ENCODE data around the gene ST6GALNAC3.

Gene ST6GALNAC3

DNA sequence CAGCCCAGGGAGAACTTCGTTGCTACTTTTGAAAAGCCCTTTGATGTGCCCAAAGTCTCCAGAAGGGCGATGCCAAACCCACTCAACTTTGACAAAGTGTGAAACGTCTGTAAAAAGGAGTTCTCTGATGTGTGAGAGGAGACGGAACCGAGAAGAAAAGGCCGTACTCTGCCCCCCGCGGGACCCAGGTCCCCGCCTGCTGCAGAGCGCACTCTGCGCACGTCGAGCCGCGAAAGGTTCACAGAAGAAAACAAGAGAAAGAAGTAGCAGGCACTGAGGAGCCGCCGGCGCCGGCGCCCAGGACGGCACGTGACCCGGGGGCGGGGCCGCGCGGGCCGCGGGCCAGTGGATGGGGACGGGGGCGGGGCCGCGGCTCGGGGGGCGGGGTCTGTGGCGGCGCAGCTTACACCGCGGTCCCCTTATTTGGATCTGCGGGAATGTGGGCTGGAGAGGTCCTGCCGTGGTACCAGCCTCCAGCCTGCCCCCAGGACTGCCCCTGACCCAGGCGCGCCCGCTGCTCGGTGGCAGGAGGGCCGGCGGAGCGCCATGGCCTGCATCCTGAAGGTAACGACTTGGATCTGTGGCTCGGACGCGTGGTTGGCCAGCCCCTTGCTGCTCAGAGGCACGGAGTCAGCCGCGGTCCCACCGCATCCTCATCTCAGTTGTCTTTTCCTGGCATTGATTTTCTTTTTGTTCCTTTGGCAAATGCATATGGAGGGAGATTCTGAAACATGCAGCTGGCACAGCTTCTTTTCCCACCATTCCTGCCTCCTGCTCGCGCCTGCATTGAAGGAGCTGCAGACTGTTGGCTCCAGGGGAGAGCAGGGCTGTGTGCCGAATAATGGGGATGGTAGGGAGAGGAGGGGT, at the start of gene ST6GALNAC3:
Gene ST6GALNAC3, plus strand, starts transcription at position 426 of the 867 bp plus-strand sequence.
- Histone ChIP-seq H3K27ac (ENCODE audit: low read length) (no peak within 1 kb of the TSS), H3K9me3 (ENCODE audit: insufficient read depth, low read length) (no peaks in the 10 kb centered on the region), H4K20me1 (ENCODE audit: insufficient read depth, low read length) (no peaks in the 10 kb centered on the region), H3K9ac (ENCODE audit: low read length) (no peak within 1 kb of the TSS), H3K79me2 (ENCODE audit: low read length) (no peaks in the 10 kb centered on the region), H3K4me1 (ENCODE audit: low read length) (peaks cover 11% of the 10 kb centered on the region), H3K4me2 (ENCODE audit: low read length) (peak within 1 kb of the TSS; percentile 29), H3K36me3 (replicated peaks; ENCODE audit: low read depth, low read length) (no peaks in the 10 kb centered on the region), H3K4me3 (ENCODE audit: low read length) (no peak within 1 kb of the TSS), H3K27me3 (ENCODE audit: low read depth, low read length) (no peaks in the 10 kb centered on the region), H2AFZ (ENCODE audit: low read depth, low read length) (no peak within 1 kb of the TSS)
- no peak for TF ChIP-seq EZH2phosphoT487 (IDR thresholded peaks at IDR 0.05; ENCODE audit: low read depth)
- TF ChIP-seq, protein P1, sequence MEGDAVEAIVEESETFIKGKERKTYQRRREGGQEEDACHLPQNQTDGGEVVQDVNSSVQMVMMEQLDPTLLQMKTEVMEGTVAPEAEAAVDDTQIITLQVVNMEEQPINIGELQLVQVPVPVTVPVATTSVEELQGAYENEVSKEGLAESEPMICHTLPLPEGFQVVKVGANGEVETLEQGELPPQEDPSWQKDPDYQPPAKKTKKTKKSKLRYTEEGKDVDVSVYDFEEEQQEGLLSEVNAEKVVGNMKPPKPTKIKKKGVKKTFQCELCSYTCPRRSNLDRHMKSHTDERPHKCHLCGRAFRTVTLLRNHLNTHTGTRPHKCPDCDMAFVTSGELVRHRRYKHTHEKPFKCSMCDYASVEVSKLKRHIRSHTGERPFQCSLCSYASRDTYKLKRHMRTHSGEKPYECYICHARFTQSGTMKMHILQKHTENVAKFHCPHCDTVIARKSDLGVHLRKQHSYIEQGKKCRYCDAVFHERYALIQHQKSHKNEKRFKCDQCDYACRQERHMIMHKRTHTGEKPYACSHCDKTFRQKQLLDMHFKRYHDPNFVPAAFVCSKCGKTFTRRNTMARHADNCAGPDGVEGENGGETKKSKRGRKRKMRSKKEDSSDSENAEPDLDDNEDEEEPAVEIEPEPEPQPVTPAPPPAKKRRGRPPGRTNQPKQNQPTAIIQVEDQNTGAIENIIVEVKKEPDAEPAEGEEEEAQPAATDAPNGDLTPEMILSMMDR (IDR thresholded peaks at IDR 0.05; ENCODE audit: low read depth, low read length) = no peak

DNA sequence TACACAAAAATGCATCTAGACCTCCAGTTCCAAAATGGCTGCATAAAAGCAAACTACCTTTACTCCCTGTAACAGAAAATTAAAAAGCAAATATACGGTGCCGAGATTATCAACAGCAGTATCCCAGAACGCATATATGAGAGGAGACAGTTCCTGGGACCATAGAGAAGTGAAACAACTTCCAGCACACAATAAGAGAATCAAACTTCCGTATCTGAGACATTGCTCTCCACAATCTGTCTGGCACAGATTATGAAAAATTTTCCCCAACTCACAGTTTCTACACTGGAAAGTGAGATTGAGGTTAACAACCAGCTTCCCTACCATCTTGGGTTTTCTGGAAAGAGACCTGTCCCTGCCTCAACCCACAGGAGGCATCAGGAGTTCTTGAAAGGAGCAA, 47.2 kb upstream of the ST6GALNAC3 start:
- Histone ChIP-seq H3K4me1 (ENCODE audit: low read length) (no peaks in the 10 kb centered on the region), H3K79me2 (ENCODE audit: low read length) (no peaks in the 10 kb centered on the region), H3K27me3 (ENCODE audit: low read depth, low read length) (no peaks in the 10 kb centered on the region), H3K4me2 (ENCODE audit: low read length) (no peak overlapping the region), H3K9ac (ENCODE audit: low read length) (no peak overlapping the region), H3K27ac (ENCODE audit: low read length) (no peak overlapping the region), H2AFZ (ENCODE audit: low read depth, low read length) (no peak overlapping the region), H4K20me1 (ENCODE audit: insufficient read depth, low read length) (no peaks in the 10 kb centered on the region), H3K36me3 (replicated peaks; ENCODE audit: low read depth, low read length) (no peaks in the 10 kb centered on the region), H3K4me3 (ENCODE audit: low read length) (no peak overlapping the region), H3K9me3 (ENCODE audit: insufficient read depth, low read length) (no peaks in the 10 kb centered on the region)
- TF ChIP-seq EZH2phosphoT487 (IDR thresholded peaks at IDR 0.05; ENCODE audit: low read depth) = no peak
- TF ChIP-seq, protein P1 (IDR thresholded peaks at IDR 0.05; ENCODE audit: low read depth, low read length) = no peak

- Histone ChIP-seq H4K20me1 (ENCODE audit: insufficient read depth, low read length) (no peaks in the 10 kb centered on the region), H3K4me3 (ENCODE audit: low read length) (no peak overlapping the region), H3K9me3 (ENCODE audit: insufficient read depth, low read length) (no peaks in the 10 kb centered on the region), H2AFZ (ENCODE audit: low read depth, low read length) (no peak overlapping the region), H3K27me3 (ENCODE audit: low read depth, low read length) (no peaks in the 10 kb centered on the region), H3K9ac (ENCODE audit: low read length) (no peak overlapping the region), H3K36me3 (replicated peaks; ENCODE audit: low read depth, low read length) (no peaks in the 10 kb centered on the region), H3K79me2 (ENCODE audit: low read length) (no peaks in the 10 kb centered on the region), H3K4me2 (ENCODE audit: low read length) (no peak overlapping the region), H3K27ac (ENCODE audit: low read length) (no peak overlapping the region), H3K4me1 (ENCODE audit: low read length) (no peaks in the 10 kb centered on the region)
- TF ChIP-seq, protein P1 (IDR thresholded peaks at IDR 0.05; ENCODE audit: low read depth, low read length) = no peak
- TF ChIP-seq EZH2phosphoT487 (IDR thresholded peaks at IDR 0.05; ENCODE audit: low read depth) = no peak
Measured at GRCh38 chr1:76029331-76029730, 45.2 kb upstream of the ST6GALNAC3 start.

GRCh38 chr1:76031496-76031895, 43.0 kb upstream of the ST6GALNAC3 start:
- Histone ChIP-seq H3K4me2 (ENCODE audit: low read length) (no peak overlapping the region), H2AFZ (ENCODE audit: low read depth, low read length) (no peak overlapping the region), H3K27ac (ENCODE audit: low read length) (no peak overlapping the region), H4K20me1 (ENCODE audit: insufficient read depth, low read length) (no peaks in the 10 kb centered on the region), H3K4me3 (ENCODE audit: low read length) (no peak overlapping the region), H3K4me1 (ENCODE audit: low read length) (no peaks in the 10 kb centered on the region), H3K9me3 (ENCODE audit: insufficient read depth, low read length) (no peaks in the 10 kb centered on the region), H3K27me3 (ENCODE audit: low read depth, low read length) (no peaks in the 10 kb centered on the region), H3K36me3 (replicated peaks; ENCODE audit: low read depth, low read length) (no peaks in the 10 kb centered on the region), H3K79me2 (ENCODE audit: low read length) (no peaks in the 10 kb centered on the region), H3K9ac (ENCODE audit: low read length) (no peak overlapping the region)
- TF ChIP-seq, protein P1 (IDR thresholded peaks at IDR 0.05; ENCODE audit: low read depth, low read length) = no peak
- no peak for TF ChIP-seq EZH2phosphoT487 (IDR thresholded peaks at IDR 0.05; ENCODE audit: low read depth)
